Body of pancreas (tissue), 4 donors: ENCODE data around the gene MRPL10. TPM values are rescaled to one million over a fixed set of nuclear protein-coding genes. Genes with fewer than 3 reads are reported as not detected.

ENCODE experiments used
- ATAC-seq: fragments of 150-250 bp; one replicate; pipeline ENCODE4 v1.9.1; 2016
- DNase-seq, 4 donors: peaks; one replicate each; pipeline ENCODE4 v3.0.0-alpha.2; 2019
- H3K27ac ChIP-seq, 4 donors: fragments of 200-600 bp; sonication (generic); 1 replicate in 3 of 4; 2 replicates in 1 of 4; pipeline versions ENCODE4 v1.5.1 to v1.6.1; 2016 to 2019; ENCODE audit warnings: mild to moderate bottlenecking in 1 of 4, mixed read lengths in 1 of 4, moderate library complexity in 1 of 4
- H3K27me3 ChIP-seq, 2 donors: fragments of 200-600 bp; sonication (generic); one replicate each; pipeline ENCODE4 v1.6.0; 2016; ENCODE audit warnings: mild to moderate bottlenecking in 1 of 2
- H3K36me3 ChIP-seq, 2 donors: fragments of 200-600 bp; sonication (generic); replicated peaks in 1 of 2; 2 replicates each; pipeline ENCODE4 v1.5.1; 2016; ENCODE audit warnings: low read depth in 2 of 2; ENCODE audit not compliant: insufficient read depth in 1 of 2
- H3K4me1 ChIP-seq: fragments of 200-600 bp; sonication (generic); one replicate; pipeline ENCODE4 v1.6.0; 2016
- H3K4me3 ChIP-seq, 2 donors: fragments of 200-600 bp; sonication (generic); 1 replicate in 1 of 2; 2 replicates in 1 of 2; pipeline ENCODE4 v1.5.1; 2016 to 2019
- H3K9me3 ChIP-seq, 3 donors: fragments of 200-600 bp; sonication (generic); 1 replicate in 2 of 3; 2 replicates in 1 of 3; pipeline ENCODE4 v1.5.1; 2016
- CTCF ChIP-seq, 7 experiments: fragments of 450-650 bp in 4 of 7; fragments of 200-600 bp in 3 of 7; sonication (generic) in 3 of 7; IDR thresholded peaks; one replicate each; pipeline ENCODE4 v1.5.1; 2016 to 2019; ENCODE audit warnings: antibody characterized with exemption in 7 of 7
- POLR2A ChIP-seq, 3 donors: fragments of 450-650 bp; IDR thresholded peaks; one replicate each; pipeline ENCODE4 v1.6.1; 2016; ENCODE audit warnings: antibody characterized with exemption in 3 of 3, mild to moderate bottlenecking in 2 of 3
- WGBS, 2 donors: methylation state at CpG; one replicate each; pipeline ENCODE4 v1.1.5; 2017; 5-methylcytosine and 5-hydroxymethylcytosine counted together
- intact Hi-C: fragments of 100-400 bp; cut with DNase I; formaldehyde crosslinking; loops from one replicate; pipeline ENCODE4 v1.15.1; 2023
- total RNA-seq, 2 donors: library from RNA; depleted of rRNA; stranded (reverse); fragments of >200 nt; gene quantifications; one replicate each; pipeline ENCODE4 v1.1.0, GENCODE V29; 2016

MRPL10 gene
- total RNA-seq, 2 donors from 2014 or later: 4.3 to 29.8 TPM

- H3K4me1 ChIP-seq: peaks cover 35% of the 10 kb centered on the region
- TF ChIP-seq CTCF (IDR thresholded peaks at IDR 0.05) (peak; percentile 91 to 99 (median 97)), POLR2A (IDR thresholded peaks at IDR 0.05) (peak in 2 of 3 donors; percentile 44 to 53)
- 0% methylated on average over 20 to 55 of the region's 55 CpGs for WGBS, 2 donors
- H3K9me3 ChIP-seq: no peaks in the 10 kb centered on the region
- ATAC-seq (peak; percentile 93), DNase-seq (peak; percentile 91 to 94 (median 92))
- intact Hi-C loops: no loop called here
- no peaks in the 10 kb centered on the region for H3K27me3 ChIP-seq
- H3K36me3 ChIP-seq: peaks cover 0 to 2% of the 10 kb centered on the region in 2 donors
- H3K4me3 ChIP-seq: peak within 1 kb of the TSS; percentile 90 to 96
- peak within 1 kb of the TSS; percentile 23 to 76 (median 60) for H3K27ac ChIP-seq
These were observed 9.6 kb upstream of the MRPL10 start, which contains the start of gene SCRN2 for GRCh38 chr17:47840742-47841487. TSS of gene SCRN2 (minus strand) at chr17:47841273. CDS start at chr17:47840843, 430 bp downstream.

- H3K4me1 ChIP-seq: peaks cover 35% of the 10 kb centered on the region
- ATAC-seq: no peak
- peak overlapping the region in 1 of 4 donors; percentile 76 for H3K27ac ChIP-seq
- WGBS, 2 donors: 26 to 36% methylated on average over 12 to 17 of the region's 17 CpGs
- peak in 1 of 4 donors; percentile 35 for DNase-seq
- no peaks in the 10 kb centered on the region for H3K9me3 ChIP-seq
- peaks cover 0 to 2% of the 10 kb centered on the region in 2 donors for H3K36me3 ChIP-seq
- intact Hi-C loops: no loop called here
- H3K27me3 ChIP-seq: no peaks in the 10 kb centered on the region
- H3K4me3 ChIP-seq: peak overlapping the region; percentile 90 to 96
- TF ChIP-seq POLR2A (IDR thresholded peaks at IDR 0.05) (no peak), CTCF (IDR thresholded peaks at IDR 0.05) (no peak)
These were observed 8.8 kb upstream of the MRPL10 start for GRCh38 chr17:47840001-47840741.

- TF ChIP-seq CTCF (IDR thresholded peaks at IDR 0.05) (no peak), POLR2A (IDR thresholded peaks at IDR 0.05) (no peak)
- H3K4me3 ChIP-seq: no peak overlapping the region
- DNase-seq: no peak
- peaks cover 0 to 2% of the 10 kb centered on the region in 2 donors for H3K36me3 ChIP-seq
- H3K27me3 ChIP-seq: no peaks in the 10 kb centered on the region
- H3K4me1 ChIP-seq: peaks cover 35% of the 10 kb centered on the region
- H3K27ac ChIP-seq: no peak overlapping the region
- 83 to 88% methylated on average over 4 to 5 of the region's 5 CpGs for WGBS, 2 donors
- intact Hi-C loops: loop anchor here (10.0 kb wide), 1 partner anchor 176 kb away; no protein-coding TSS in a partner anchor
- no peak for ATAC-seq
- no peaks in the 10 kb centered on the region for H3K9me3 ChIP-seq
These were observed 7.7 kb upstream of the MRPL10 start for GRCh38 chr17:47839071-47839470.

- no peak overlapping the region for H3K4me3 ChIP-seq
- H3K27ac ChIP-seq: no peak overlapping the region
- 87 to 90% methylated on average over 7 to 11 of the region's 13 CpGs for WGBS, 2 donors
- ATAC-seq (no peak), DNase-seq (no peak)
- peaks cover 0 to 2% of the 10 kb centered on the region in 2 donors for H3K36me3 ChIP-seq
- peaks cover 35% of the 10 kb centered on the region for H3K4me1 ChIP-seq
- no peak for TF ChIP-seq CTCF (IDR thresholded peaks at IDR 0.05)
- no peak for TF ChIP-seq POLR2A (IDR thresholded peaks at IDR 0.05)
- no peaks in the 10 kb centered on the region for H3K27me3 ChIP-seq
- intact Hi-C loops: loop anchor here (10.0 kb wide), 1 partner anchor 176 kb away; no protein-coding TSS in a partner anchor
- H3K9me3 ChIP-seq: no peaks in the 10 kb centered on the region
These were observed 7.3 kb upstream of the MRPL10 start for GRCh38 chr17:47838636-47839035.
